Memory B cell (primary cell): Measurements from ENCODE around the gene CDH4.

Experiments
- ATAC-seq: fragments of 150-1000 bp; cut with Tn5 transposase; 2 replicates; pipeline ENCODE4 v1.10.0; 2021; ENCODE audit warnings: low read depth, mild to moderate bottlenecking, moderate library complexity
- DNase-seq, 2 donors: peaks; one replicate each; pipeline ENCODE4 v3.0.0; 2022; ENCODE audit warnings: low spot score in 2 of 2
- H3K27ac Mint-ChIP-seq: one replicate; pipeline ENCODE4 v1.8.0; 2022; ENCODE audit warnings: mild to moderate bottlenecking, moderate library complexity, mixed read lengths
- H3K27me3 Mint-ChIP-seq: one replicate; pipeline ENCODE4 v1.8.0; 2022; ENCODE audit warnings: mixed read lengths
- H3K36me3 Mint-ChIP-seq: one replicate; pipeline ENCODE4 v1.8.0; 2022; ENCODE audit warnings: mild to moderate bottlenecking, mixed read lengths
- H3K4me1 Mint-ChIP-seq: one replicate; pipeline ENCODE4 v1.8.0; 2022; ENCODE audit warnings: mixed read lengths
- H3K4me3 Mint-ChIP-seq: one replicate; pipeline ENCODE4 v1.8.0; 2022; ENCODE audit warnings: mild to moderate bottlenecking, moderate library complexity, mixed read lengths
- H3K9me3 Mint-ChIP-seq: one replicate; pipeline ENCODE4 v1.8.0; 2022; ENCODE audit warnings: mixed read lengths

Gene CDH4

DNA sequence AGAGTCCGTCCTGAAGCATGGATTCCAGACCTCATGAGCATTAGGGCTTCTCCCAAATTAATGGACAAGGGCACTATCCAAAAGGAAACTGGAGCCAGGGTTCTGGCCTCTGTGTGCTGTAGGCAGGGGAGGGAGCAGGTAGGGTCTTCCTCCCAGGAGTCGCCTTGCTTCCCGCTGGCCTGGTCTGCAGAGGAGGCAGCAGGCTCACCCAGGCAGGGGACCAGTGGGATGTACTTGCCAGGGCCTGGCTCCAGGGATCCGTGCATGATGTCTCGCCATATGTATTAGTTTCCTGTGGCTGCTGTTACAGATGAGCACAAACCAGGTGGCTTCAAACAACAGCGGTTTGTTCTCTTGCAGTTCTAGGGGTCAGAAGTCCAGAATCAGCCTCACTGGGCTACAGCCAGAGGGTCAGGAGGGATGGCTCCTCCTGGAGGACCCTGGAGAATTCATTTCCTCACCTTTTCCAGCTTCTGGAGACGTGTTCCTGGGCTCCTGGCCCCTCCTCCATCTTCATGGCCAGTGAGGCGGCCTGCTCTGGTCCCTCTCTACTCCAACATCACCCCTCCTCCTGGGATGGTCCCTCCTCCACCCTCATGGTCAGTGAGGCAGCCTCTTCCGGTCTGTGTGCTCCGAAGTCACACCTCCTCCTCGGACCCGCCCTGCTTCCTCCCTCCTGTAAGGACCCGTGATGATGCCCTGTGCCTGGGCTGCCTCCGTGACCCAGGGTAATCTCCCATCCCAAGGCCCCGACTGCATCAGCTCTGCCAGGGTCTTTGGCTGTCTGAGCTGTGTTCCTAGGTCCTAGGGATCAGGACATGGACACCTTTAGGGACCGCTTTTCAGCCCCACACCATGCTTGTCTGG lies 329.1 kb downstream of the CDH4 start:
- H3K27me3 Mint-ChIP-seq, result peaks cover 3% of the 10 kb centered on the region
- no peak for ATAC-seq
- H3K9me3 Mint-ChIP-seq, result no peaks in the 10 kb centered on the region
- no peak for DNase-seq
- H3K4me1 Mint-ChIP-seq, result no peaks in the 10 kb centered on the region
- no peak overlapping the region for H3K4me3 Mint-ChIP-seq
- H3K27ac Mint-ChIP-seq, result no peak overlapping the region
- H3K36me3 Mint-ChIP-seq, result no peaks in the 10 kb centered on the region

GRCh38 chr20:61581825-61582188 lies 329.7 kb downstream of the CDH4 start:
- no peaks in the 10 kb centered on the region for H3K4me1 Mint-ChIP-seq
- H3K36me3 Mint-ChIP-seq, result no peaks in the 10 kb centered on the region
- no peaks in the 10 kb centered on the region for H3K9me3 Mint-ChIP-seq
- peaks cover 3% of the 10 kb centered on the region for H3K27me3 Mint-ChIP-seq
- no peak overlapping the region for H3K27ac Mint-ChIP-seq
- ATAC-seq, result no peak
- DNase-seq, result no peak
- H3K4me3 Mint-ChIP-seq, result no peak overlapping the region

DNA sequence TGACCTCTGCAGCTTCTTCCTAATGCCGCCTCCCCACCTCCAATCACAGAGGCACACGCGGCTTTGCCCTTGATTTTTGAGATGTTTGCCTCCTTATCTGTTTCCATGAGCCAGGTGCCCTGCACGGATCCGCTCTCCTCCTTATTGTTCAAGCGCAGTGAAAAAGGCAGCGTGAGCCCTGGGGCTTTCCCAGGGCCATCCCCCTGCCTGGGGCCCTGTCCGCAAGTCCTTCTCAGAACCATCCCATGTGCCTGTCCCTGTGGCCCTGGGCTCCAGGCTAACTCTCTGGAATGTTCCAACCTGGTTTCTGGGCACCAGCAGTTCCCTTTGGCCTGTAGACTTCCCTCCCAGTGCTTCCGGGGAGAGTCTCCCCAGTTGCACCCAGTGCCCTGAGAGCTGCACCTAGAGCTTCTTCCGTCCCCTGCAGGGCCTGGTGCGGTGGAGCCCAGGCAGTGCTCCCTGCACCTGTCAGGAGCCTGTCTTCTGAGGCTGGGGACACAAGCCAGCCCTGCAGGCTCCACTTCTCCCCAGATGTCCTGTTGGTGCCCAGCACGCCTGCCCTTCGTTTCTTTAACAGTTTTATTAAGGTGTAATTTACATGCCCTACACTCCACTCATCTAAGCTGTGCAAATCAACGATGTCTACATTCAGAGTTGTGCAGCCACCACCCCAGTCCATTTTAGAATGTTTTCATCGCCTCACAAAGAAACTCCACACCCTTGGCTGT lies 330.3 kb downstream of the CDH4 start:
- Mint-ChIP-seq H3K9me3 (no peaks in the 10 kb centered on the region), H3K27ac (no peak overlapping the region), H3K36me3 (no peaks in the 10 kb centered on the region), H3K27me3 (peaks cover 3% of the 10 kb centered on the region), H3K4me1 (no peaks in the 10 kb centered on the region), H3K4me3 (no peak overlapping the region)
- no peak for ATAC-seq
- no peak for DNase-seq

- peaks cover 3% of the 10 kb centered on the region for H3K27me3 Mint-ChIP-seq
- DNase-seq (no peak), ATAC-seq (no peak)
- no peaks in the 10 kb centered on the region for H3K36me3 Mint-ChIP-seq
- H3K9me3 Mint-ChIP-seq, result no peaks in the 10 kb centered on the region
- no peak overlapping the region for H3K27ac Mint-ChIP-seq
- no peaks in the 10 kb centered on the region for H3K4me1 Mint-ChIP-seq
- H3K4me3 Mint-ChIP-seq, result no peak overlapping the region
These were observed 331.3 kb downstream of the CDH4 start for GRCh38 chr20:61583356-61583755.

DNA sequence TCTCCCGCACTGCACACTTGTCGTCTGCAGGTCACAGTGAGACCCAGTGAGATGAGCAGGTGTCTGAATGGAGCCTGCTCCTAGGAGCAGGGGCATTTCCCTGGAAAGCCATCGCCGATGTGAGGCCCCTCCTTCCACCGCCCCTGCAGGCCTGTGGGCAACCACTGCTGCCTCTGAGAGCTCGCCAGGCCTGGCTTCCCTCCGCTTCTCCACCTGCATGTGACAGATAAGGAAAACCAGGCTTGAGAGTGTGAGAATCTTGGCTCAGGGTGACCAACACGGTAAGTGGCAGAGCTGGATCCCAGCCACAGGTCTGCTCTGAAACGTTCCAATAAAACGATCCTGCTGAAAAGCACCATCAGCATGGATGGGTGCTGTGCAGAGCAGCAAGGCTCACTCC lies 332.8 kb downstream of the CDH4 start:
- H3K36me3 Mint-ChIP-seq, result no peaks in the 10 kb centered on the region
- H3K27ac Mint-ChIP-seq, result no peak overlapping the region
- H3K27me3 Mint-ChIP-seq, result peaks cover 3% of the 10 kb centered on the region
- no peaks in the 10 kb centered on the region for H3K4me1 Mint-ChIP-seq
- no peak for ATAC-seq
- DNase-seq, result no peak
- H3K4me3 Mint-ChIP-seq, result no peak overlapping the region
- H3K9me3 Mint-ChIP-seq, result no peaks in the 10 kb centered on the region

DNA sequence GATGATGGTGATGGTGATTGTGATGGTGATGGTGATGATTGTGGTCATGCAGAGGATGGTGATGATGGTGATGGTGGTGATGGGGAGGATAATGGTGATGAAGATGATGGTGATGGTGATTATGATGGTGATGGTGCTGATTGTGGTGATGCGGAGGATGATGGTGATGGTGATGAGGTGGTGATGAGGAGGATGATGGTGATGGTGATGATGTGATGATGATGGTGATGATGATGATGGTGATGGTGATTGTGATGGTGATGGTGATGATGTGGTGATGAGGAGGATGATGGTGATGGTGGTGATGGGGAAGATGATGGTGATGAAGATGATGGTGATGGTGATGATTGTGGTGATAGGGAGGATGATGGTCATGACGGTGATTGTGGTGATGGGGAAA lies 333.7 kb downstream of the CDH4 start:
- no peaks in the 10 kb centered on the region for H3K36me3 Mint-ChIP-seq
- no peaks in the 10 kb centered on the region for H3K9me3 Mint-ChIP-seq
- ATAC-seq (no peak), DNase-seq (no peak)
- H3K27me3 Mint-ChIP-seq, result peaks cover 3% of the 10 kb centered on the region
- no peak overlapping the region for H3K4me3 Mint-ChIP-seq
- no peaks in the 10 kb centered on the region for H3K4me1 Mint-ChIP-seq
- H3K27ac Mint-ChIP-seq, result no peak overlapping the region

DNA sequence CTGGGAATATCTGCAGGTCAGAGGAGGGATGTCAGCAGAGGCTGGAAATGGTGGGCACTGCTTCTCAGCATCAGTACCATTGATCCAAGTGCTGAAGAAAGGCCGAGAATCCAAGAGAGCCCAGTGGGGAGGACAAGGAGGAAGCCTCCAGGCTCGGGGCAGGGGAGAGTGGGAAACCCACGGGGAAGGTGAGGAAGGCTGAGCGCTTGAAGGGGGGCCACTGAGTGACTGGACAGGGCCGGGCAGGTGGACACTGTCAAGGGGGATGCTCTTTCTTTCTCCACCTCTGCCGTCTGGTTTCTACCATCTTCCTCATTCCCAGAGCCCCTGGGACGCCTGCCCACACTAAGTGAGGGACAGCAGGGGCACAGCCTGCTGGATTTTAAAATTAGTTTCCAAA lies 335.0 kb downstream of the CDH4 start:
- Mint-ChIP-seq H3K4me3 (no peak overlapping the region), H3K27ac (no peak overlapping the region), H3K36me3 (no peaks in the 10 kb centered on the region), H3K4me1 (no peaks in the 10 kb centered on the region), H3K9me3 (peaks cover 3% of the 10 kb centered on the region), H3K27me3 (peaks cover 3% of the 10 kb centered on the region)
- ATAC-seq, result no peak
- no peak for DNase-seq

- peaks cover 6% of the 10 kb centered on the region for H3K9me3 Mint-ChIP-seq
- ATAC-seq (no peak), DNase-seq (no peak)
- H3K4me1 Mint-ChIP-seq, result no peaks in the 10 kb centered on the region
- peaks cover 1% of the 10 kb centered on the region for H3K27me3 Mint-ChIP-seq
- no peak overlapping the region for H3K4me3 Mint-ChIP-seq
- no peak overlapping the region for H3K27ac Mint-ChIP-seq
- H3K36me3 Mint-ChIP-seq, result no peaks in the 10 kb centered on the region
These were observed 335.7 kb downstream of the CDH4 start for GRCh38 chr20:61587681-61588289.

DNA sequence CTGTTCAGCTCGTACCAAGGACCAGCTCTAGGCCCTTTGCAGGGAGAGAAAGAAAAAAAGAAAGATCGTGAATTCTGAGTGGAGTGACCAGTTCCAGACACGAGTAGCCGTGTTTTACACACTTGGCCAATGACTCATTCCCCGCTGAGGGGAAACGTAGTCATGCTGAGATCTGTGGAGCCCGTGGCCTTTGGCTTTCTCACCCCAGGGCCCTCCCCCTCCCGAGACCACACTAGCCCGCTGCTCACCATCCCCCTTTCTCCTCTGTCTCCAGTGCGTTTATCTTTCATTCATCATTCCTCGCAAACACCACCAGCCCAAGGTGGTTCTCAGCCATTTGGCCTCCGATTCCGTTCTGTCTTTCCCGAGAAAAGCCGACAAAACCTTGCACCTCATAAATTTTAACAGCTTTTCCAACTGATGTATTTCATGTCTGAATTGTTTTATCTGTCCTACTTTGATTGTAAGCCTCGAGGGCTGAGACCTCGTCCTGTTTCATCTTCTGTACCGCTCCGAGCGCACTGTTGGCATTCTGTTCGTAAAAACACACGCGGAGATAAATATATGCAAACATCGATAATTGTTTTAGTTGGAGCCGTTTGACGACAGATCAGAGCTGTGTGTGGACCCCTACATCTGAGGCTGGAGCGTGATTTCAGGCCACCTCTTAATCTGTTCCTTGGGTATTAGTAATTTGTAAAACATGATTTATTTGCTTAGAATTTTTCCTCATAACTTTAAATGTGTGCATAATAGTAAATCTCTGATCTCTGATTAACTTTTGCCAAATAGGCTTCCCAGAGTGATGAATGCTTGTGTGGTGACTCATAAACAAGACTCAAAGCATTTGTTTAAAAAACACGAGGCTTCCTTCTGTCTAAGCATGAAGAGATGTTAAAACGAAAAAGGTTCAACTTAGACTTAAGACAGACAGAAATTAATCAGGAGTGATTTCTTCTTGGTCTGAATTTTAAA lies 336.6 kb downstream of the CDH4 start:
- Mint-ChIP-seq H3K4me3 (no peak overlapping the region), H3K36me3 (no peaks in the 10 kb centered on the region), H3K27me3 (no peaks in the 10 kb centered on the region), H3K9me3 (peaks cover 6% of the 10 kb centered on the region), H3K27ac (no peak overlapping the region), H3K4me1 (no peaks in the 10 kb centered on the region)
- ATAC-seq (no peak), DNase-seq (no peak)

- ATAC-seq, result no peak
- Mint-ChIP-seq H3K27ac (no peak overlapping the region), H3K4me1 (no peaks in the 10 kb centered on the region), H3K4me3 (no peak overlapping the region), H3K27me3 (no peaks in the 10 kb centered on the region), H3K9me3 (peaks cover 6% of the 10 kb centered on the region), H3K36me3 (no peaks in the 10 kb centered on the region)
- DNase-seq, result no peak
These were observed 338.2 kb downstream of the CDH4 start for GRCh38 chr20:61590236-61590635.

GRCh38 chr20:61593516-61593915 lies 341.5 kb downstream of the CDH4 start:
- Mint-ChIP-seq H3K4me1 (no peaks in the 10 kb centered on the region), H3K4me3 (no peak overlapping the region), H3K27ac (no peak overlapping the region), H3K36me3 (peaks cover 2% of the 10 kb centered on the region), H3K27me3 (no peaks in the 10 kb centered on the region), H3K9me3 (peaks cover 9% of the 10 kb centered on the region)
- DNase-seq, result no peak
- ATAC-seq, result no peak

DNA sequence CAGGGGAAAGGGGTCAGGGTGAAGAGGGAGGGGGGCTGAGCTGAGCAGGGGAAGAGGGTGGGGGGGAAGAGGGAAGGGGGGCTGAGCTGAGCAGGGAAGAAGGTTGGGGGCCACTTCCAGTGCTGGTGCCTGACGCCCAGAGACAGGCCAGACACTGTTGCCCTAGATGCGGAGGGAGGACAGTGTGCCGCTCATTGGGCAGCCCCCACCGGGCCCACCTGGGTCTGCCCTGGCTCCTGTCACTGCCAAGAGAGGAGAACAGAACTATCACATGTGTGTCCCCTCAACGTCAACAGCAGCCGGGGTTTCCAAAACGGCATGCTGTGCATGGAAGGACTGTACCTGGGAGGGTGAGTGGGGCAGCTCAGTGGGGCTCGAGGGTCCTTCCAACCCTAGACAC lies 342.1 kb downstream of the CDH4 start:
- H3K27ac Mint-ChIP-seq, result no peak overlapping the region
- H3K36me3 Mint-ChIP-seq, result peaks cover 2% of the 10 kb centered on the region
- H3K4me3 Mint-ChIP-seq, result no peak overlapping the region
- H3K4me1 Mint-ChIP-seq, result no peaks in the 10 kb centered on the region
- DNase-seq (no peak), ATAC-seq (no peak)
- H3K9me3 Mint-ChIP-seq, result peaks cover 9% of the 10 kb centered on the region
- H3K27me3 Mint-ChIP-seq, result no peaks in the 10 kb centered on the region

GRCh38 chr20:61595216-61595615 lies 343.2 kb downstream of the CDH4 start:
- no peak for ATAC-seq
- Mint-ChIP-seq H3K27ac (no peak overlapping the region), H3K9me3 (peaks cover 9% of the 10 kb centered on the region), H3K4me1 (no peaks in the 10 kb centered on the region), H3K4me3 (no peak overlapping the region), H3K36me3 (peaks cover 2% of the 10 kb centered on the region), H3K27me3 (no peaks in the 10 kb centered on the region)
- no peak for DNase-seq
